Activated naive CD4-positive, alpha-beta T cell treated with anti-CD3 and anti-CD28 coated beads, Interleukin-2, amount 50 U/mL, for 24 hours (primary cell): Measurements from ENCODE around the gene TMEM178B.
"Not testable (repeated sequence)": the region's sequence is repeated elsewhere in the genome, so short reads cannot be mapped to it uniquely, and the experiment has no call there.

Experiments
- H3K27ac Mint-ChIP-seq: one replicate; pipeline ENCODE4 v1.8.0; 2021; ENCODE audit warnings: mild to moderate bottlenecking, mixed read lengths
- H3K27me3 Mint-ChIP-seq: one replicate; pipeline ENCODE4 v1.8.0; 2021; ENCODE audit warnings: mixed read lengths
- H3K36me3 Mint-ChIP-seq: one replicate; pipeline ENCODE4 v1.8.0; 2021; ENCODE audit warnings: mixed read lengths
- H3K4me1 Mint-ChIP-seq: one replicate; pipeline ENCODE4 v1.8.0; 2021; ENCODE audit warnings: mixed read lengths
- H3K4me3 Mint-ChIP-seq: one replicate; pipeline ENCODE4 v1.8.0; 2021; ENCODE audit warnings: mild to moderate bottlenecking, mixed read lengths
- H3K9me3 Mint-ChIP-seq: one replicate; pipeline ENCODE4 v1.8.0; 2021; ENCODE audit warnings: mixed read lengths

The TMEM178B gene

DNA sequence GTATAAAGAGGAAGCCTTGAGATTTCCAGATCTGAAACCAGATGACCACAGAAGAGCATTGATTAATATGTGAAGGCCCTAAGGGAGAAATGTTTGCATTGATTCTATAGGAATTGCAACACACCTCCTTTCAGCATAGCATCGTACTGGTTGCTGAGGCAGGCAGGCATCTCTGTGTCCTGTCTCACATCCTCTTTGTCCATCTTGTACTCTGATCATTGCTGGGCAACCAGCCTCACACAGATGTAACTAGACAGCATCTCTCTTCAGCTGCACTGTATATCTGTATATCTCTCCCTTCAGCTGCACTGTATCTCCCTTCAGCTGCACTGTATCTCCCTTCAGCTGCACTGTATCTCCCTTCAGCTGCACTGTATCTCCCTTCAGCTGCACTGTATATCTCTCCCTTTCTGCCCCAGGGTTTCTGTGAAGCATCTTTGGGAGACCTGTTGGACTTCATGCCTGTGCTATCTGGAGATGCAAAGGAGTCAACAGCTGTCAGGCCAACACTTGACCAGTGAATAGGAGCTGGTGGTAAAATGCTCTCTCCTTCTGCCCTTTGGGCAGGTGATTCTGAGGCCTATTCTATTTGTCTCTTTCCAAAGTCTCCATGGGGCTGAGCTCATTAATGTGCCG, 40.3 kb downstream of the TMEM178B start:
- H3K27ac Mint-ChIP-seq = no peak overlapping the region
- no peaks in the 10 kb centered on the region for H3K36me3 Mint-ChIP-seq
- H3K4me3 Mint-ChIP-seq = no peak overlapping the region
- H3K27me3 Mint-ChIP-seq = peaks cover 2% of the 10 kb centered on the region
- no peaks in the 10 kb centered on the region for H3K4me1 Mint-ChIP-seq
- no peaks in the 10 kb centered on the region for H3K9me3 Mint-ChIP-seq

DNA sequence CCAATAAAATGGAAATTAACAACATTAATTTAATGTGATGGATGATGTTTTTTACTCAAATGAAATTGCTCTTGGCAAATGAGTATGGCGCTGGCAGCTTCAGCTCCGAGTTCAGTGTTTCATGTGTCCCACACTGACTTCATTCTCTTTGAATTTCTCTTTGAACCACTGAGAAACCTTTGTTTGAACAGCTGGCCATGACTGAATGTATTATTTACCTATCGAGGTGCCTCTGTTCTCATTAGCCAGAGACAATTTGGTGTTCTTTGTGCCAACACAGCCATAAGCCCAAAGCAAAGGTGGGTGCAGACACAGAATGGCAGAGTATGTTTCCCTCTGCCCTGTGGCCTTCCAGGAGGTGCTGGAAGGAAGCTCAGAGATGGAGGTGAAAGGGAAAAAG, 42.1 kb downstream of the TMEM178B start:
- no peak overlapping the region for H3K27ac Mint-ChIP-seq
- H3K4me1 Mint-ChIP-seq = no peaks in the 10 kb centered on the region
- no peak overlapping the region for H3K4me3 Mint-ChIP-seq
- H3K9me3 Mint-ChIP-seq = no peaks in the 10 kb centered on the region
- H3K27me3 Mint-ChIP-seq = peaks cover 2% of the 10 kb centered on the region
- H3K36me3 Mint-ChIP-seq = no peaks in the 10 kb centered on the region

- H3K27ac Mint-ChIP-seq, H3K4me1 Mint-ChIP-seq: not testable (repeated sequence)
These were observed 42.8 kb downstream of the TMEM178B start for GRCh38 chr7:141116661-141117060.

DNA sequence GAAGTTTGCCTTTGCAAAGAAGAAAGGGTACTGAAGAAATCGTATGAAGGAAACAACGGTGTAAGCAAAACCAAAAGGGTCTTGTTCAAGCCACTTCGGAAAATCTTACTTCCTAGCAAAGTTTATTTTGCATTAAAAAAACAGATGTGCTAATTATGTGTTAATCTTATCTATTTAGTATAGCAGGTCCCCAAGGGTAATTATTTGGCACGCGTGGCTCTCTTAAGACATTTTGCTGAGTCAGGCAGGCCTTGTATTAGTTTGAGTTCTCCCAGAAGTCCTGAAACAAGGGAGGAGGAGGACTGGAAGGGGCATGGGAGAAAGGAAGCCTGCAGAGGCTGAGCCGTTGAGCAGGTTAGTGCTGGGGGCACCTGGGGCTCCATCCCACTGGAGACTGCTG, 44.9 kb downstream of the TMEM178B start:
- peaks cover 4% of the 10 kb centered on the region for H3K27me3 Mint-ChIP-seq
- H3K4me3 Mint-ChIP-seq = no peak overlapping the region
- H3K4me1 Mint-ChIP-seq = no peaks in the 10 kb centered on the region
- no peaks in the 10 kb centered on the region for H3K36me3 Mint-ChIP-seq
- H3K27ac Mint-ChIP-seq = no peak overlapping the region
- no peaks in the 10 kb centered on the region for H3K9me3 Mint-ChIP-seq

More at GRCh38 chr7:141116661-141117060, 42.8 kb downstream of the TMEM178B start:
- H3K9me3 Mint-ChIP-seq, H3K36me3 Mint-ChIP-seq, H3K4me3 Mint-ChIP-seq, H3K27me3 Mint-ChIP-seq: not testable (repeated sequence)

DNA sequence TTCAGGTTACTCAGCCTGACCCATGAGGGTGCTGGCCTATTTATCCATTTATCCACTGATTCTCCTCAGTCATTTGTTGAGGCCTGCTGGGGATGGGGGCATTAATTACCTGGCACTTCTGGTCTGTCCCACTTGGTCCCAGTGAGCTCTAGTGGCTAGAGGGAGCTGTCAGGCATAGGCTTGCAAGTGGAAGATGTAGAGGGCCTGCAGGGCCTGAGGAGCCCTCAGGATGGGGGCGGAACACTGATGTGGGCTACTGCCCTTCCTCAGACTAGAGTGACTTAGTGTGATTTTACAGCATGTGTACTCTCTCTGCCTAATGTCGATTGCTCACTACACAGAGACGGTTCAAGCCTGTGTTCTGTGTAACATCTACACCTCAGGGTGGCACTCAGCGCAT, 45.3 kb downstream of the TMEM178B start:
- Mint-ChIP-seq H3K4me1 (no peaks in the 10 kb centered on the region), H3K9me3 (no peaks in the 10 kb centered on the region), H3K36me3 (no peaks in the 10 kb centered on the region), H3K27me3 (peaks cover 4% of the 10 kb centered on the region), H3K4me3 (no peak overlapping the region), H3K27ac (no peak overlapping the region)

DNA sequence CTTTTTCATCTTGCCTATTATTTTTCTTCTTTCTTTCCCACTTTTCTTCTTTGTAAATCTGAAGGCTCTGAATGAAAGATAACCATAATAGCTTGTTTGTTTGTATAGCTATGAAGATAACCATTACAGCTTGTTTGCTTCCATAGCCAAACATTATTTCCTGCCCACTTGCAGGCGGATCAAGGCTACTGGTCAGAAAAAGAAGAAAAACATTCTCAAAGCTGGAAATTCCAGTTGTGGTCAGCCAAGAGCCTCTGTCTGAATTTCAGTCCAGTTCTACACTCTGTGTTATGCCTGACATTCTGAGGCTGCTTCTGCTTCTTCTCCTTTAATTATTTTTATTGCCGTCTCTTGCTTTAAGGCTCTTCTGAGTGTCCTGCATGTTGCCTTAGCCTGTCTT, 48.9 kb downstream of the TMEM178B start:
- Mint-ChIP-seq H3K4me1 (no peaks in the 10 kb centered on the region), H3K4me3 (no peak overlapping the region), H3K9me3 (no peaks in the 10 kb centered on the region), H3K27me3 (peaks cover 6% of the 10 kb centered on the region), H3K36me3 (no peaks in the 10 kb centered on the region), H3K27ac (no peak overlapping the region)

DNA sequence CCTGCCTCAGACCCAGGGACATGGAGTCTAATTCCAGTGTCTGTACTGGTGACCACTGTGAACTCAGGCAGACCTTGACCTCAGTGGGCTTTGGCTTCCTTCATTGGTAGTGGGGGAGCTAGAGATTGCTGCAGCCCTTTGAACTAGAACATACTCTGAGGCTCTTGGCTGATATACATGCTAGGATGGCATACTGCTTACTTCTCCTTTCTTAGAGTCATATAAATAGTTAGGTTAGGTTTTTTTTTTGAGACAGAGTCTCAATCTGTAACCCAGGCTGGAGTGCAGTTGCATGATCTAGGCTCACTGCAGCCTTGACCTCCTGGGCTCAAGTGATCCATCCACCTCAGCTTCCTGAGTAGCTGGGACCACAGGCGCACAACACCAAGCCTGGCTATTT, 49.7 kb downstream of the TMEM178B start:
- Mint-ChIP-seq H3K27ac (no peak overlapping the region), H3K36me3 (no peaks in the 10 kb centered on the region), H3K27me3 (peaks cover 6% of the 10 kb centered on the region), H3K9me3 (no peaks in the 10 kb centered on the region), H3K4me1 (no peaks in the 10 kb centered on the region), H3K4me3 (no peak overlapping the region)

- Mint-ChIP-seq H3K36me3 (no peaks in the 10 kb centered on the region), H3K27me3 (peaks cover 16% of the 10 kb centered on the region), H3K4me1 (no peaks in the 10 kb centered on the region), H3K27ac (no peak overlapping the region), H3K9me3 (no peaks in the 10 kb centered on the region), H3K4me3 (no peak overlapping the region)
These were observed 52.2 kb downstream of the TMEM178B start for GRCh38 chr7:141126107-141126506.

GRCh38 chr7:141128506-141128905, 54.6 kb downstream of the TMEM178B start:
- no peaks in the 10 kb centered on the region for H3K36me3 Mint-ChIP-seq
- H3K4me3 Mint-ChIP-seq = no peak overlapping the region
- H3K4me1 Mint-ChIP-seq = no peaks in the 10 kb centered on the region
- H3K9me3 Mint-ChIP-seq = peaks cover 8% of the 10 kb centered on the region
- H3K27ac Mint-ChIP-seq = no peak overlapping the region
- peaks cover 26% of the 10 kb centered on the region for H3K27me3 Mint-ChIP-seq

DNA sequence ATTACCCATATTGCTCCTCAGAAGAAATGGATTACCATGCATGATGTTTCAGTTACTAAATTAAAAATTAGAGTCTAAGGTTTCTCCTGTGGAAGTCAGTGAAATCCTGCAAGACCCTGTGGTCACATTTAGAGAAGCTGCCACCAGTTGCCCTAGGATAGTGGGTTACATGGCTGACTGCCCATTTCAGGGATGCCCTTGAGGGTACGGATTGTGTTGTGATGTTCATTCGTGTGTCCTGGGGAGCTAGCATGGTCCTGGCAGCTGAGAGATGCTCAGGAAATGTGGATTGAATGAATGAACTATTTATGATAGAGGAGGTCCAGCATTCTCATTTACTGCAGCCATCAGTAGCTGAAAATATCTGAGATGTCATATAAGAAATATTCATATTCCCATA, 55.1 kb downstream of the TMEM178B start:
- H3K27ac Mint-ChIP-seq = no peak overlapping the region
- H3K4me3 Mint-ChIP-seq = no peak overlapping the region
- H3K27me3 Mint-ChIP-seq = peaks cover 26% of the 10 kb centered on the region
- H3K4me1 Mint-ChIP-seq = no peaks in the 10 kb centered on the region
- peaks cover 12% of the 10 kb centered on the region for H3K9me3 Mint-ChIP-seq
- H3K36me3 Mint-ChIP-seq = no peaks in the 10 kb centered on the region

- Mint-ChIP-seq H3K4me1 (no peaks in the 10 kb centered on the region), H3K36me3 (no peaks in the 10 kb centered on the region), H3K9me3 (peaks cover 12% of the 10 kb centered on the region), H3K27ac (no peak overlapping the region), H3K4me3 (no peak overlapping the region), H3K27me3 (peaks cover 21% of the 10 kb centered on the region)
These were observed 58.8 kb downstream of the TMEM178B start for GRCh38 chr7:141132671-141133070.

- no peaks in the 10 kb centered on the region for H3K4me1 Mint-ChIP-seq
- no peaks in the 10 kb centered on the region for H3K36me3 Mint-ChIP-seq
- H3K27me3 Mint-ChIP-seq = peaks cover 21% of the 10 kb centered on the region
- no peak overlapping the region for H3K4me3 Mint-ChIP-seq
- peaks cover 12% of the 10 kb centered on the region for H3K9me3 Mint-ChIP-seq
- H3K27ac Mint-ChIP-seq = no peak overlapping the region
These were observed 59.8 kb downstream of the TMEM178B start for GRCh38 chr7:141133646-141134045.

GRCh38 chr7:141142058-141142457, 68.2 kb downstream of the TMEM178B start:
- Mint-ChIP-seq H3K36me3 (no peaks in the 10 kb centered on the region), H3K4me3 (no peak overlapping the region), H3K9me3 (no peaks in the 10 kb centered on the region), H3K27me3 (peaks cover 1% of the 10 kb centered on the region), H3K27ac (no peak overlapping the region), H3K4me1 (no peaks in the 10 kb centered on the region)

- no peak overlapping the region for H3K27ac Mint-ChIP-seq
- no peaks in the 10 kb centered on the region for H3K36me3 Mint-ChIP-seq
- no peaks in the 10 kb centered on the region for H3K4me1 Mint-ChIP-seq
- H3K9me3 Mint-ChIP-seq = no peaks in the 10 kb centered on the region
- peaks cover 1% of the 10 kb centered on the region for H3K27me3 Mint-ChIP-seq
- H3K4me3 Mint-ChIP-seq = no peak overlapping the region
These were observed 71.2 kb downstream of the TMEM178B start for GRCh38 chr7:141144921-141145629.

DNA sequence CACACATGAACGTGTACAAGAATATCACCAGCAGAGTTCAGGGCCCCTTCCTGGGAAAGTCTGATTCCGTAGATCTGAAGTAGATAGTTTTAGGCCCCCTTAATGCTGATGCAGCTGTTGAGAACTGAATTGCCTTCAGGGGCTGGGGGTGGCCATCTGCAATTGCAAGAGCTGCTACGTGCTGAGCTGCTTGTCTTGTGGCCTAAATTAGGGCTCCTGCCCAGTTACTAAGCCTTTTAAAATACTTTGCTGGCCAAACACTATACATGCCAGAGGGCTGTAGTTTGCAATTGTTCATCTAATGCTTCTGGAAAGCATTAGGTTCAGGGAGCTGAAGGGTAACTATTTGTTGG, 71.7 kb downstream of the TMEM178B start:
- no peaks in the 10 kb centered on the region for H3K36me3 Mint-ChIP-seq
- H3K4me3 Mint-ChIP-seq = no peak overlapping the region
- peaks cover 1% of the 10 kb centered on the region for H3K27me3 Mint-ChIP-seq
- no peak overlapping the region for H3K27ac Mint-ChIP-seq
- no peaks in the 10 kb centered on the region for H3K4me1 Mint-ChIP-seq
- H3K9me3 Mint-ChIP-seq = no peaks in the 10 kb centered on the region

DNA sequence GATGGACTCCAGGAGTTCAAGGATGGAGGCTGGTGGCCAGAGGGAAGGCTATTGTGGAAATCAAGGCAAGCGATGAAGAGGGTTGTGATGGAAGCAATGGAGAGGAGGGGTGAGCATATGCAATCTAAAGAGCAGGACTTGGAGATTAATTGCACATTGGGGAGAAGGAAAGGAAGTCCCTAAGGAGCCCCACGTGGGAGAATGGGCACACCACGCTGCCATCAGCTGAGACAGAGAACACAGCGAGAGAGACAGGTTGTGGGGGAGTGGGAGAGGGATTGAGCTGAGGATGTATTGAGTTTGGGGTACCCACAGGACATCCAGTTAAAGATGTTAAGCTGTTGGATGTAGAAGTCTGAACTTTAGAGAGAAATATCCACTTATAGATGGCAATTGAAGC, 73.6 kb downstream of the TMEM178B start:
- Mint-ChIP-seq H3K27ac (no peak overlapping the region), H3K4me3 (no peak overlapping the region), H3K9me3 (no peaks in the 10 kb centered on the region), H3K4me1 (no peaks in the 10 kb centered on the region), H3K27me3 (no peaks in the 10 kb centered on the region), H3K36me3 (no peaks in the 10 kb centered on the region)

DNA sequence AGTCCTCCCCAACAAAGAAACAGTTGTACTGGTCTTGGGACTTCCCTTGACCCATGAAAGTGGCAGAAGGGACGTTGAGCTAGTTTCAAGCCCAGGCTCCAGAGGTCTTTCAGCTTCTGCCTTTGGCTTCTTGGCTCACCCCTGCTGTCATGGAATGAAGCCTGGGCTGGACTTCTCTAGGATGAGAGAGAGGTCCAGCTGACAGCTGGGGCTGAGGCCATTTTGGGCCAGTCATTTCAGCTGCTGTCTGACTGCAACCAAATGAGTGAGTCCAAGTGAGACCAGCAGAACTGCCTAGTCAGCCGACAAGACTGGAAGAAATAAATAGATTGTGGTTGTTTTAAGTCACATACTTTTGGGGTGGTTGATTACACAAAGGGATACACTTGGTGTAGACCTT, 76.6 kb downstream of the TMEM178B start:
- no peaks in the 10 kb centered on the region for H3K9me3 Mint-ChIP-seq
- H3K4me3 Mint-ChIP-seq = no peak overlapping the region
- no peaks in the 10 kb centered on the region for H3K4me1 Mint-ChIP-seq
- H3K27me3 Mint-ChIP-seq = no peaks in the 10 kb centered on the region
- H3K36me3 Mint-ChIP-seq = no peaks in the 10 kb centered on the region
- no peak overlapping the region for H3K27ac Mint-ChIP-seq
